IPS-18c (cell line): ENCODE data around the gene CCM2L.

ENCODE experiments used
- H3K4me3 ChIP-seq: 2 replicates; pipeline ENCODE4 v1.7.0; 2013; ENCODE audit warnings: low read depth, mild to moderate bottlenecking, low read length, moderate library complexity; ENCODE audit not compliant: insufficient read depth
- H3K9me3 ChIP-seq: one replicate; pipeline ENCODE4 v1.6.1; 2013; ENCODE audit warnings: mild to moderate bottlenecking, low read length, moderate library complexity; ENCODE audit not compliant: control insufficient read depth, insufficient read depth

CCM2L gene

DNA sequence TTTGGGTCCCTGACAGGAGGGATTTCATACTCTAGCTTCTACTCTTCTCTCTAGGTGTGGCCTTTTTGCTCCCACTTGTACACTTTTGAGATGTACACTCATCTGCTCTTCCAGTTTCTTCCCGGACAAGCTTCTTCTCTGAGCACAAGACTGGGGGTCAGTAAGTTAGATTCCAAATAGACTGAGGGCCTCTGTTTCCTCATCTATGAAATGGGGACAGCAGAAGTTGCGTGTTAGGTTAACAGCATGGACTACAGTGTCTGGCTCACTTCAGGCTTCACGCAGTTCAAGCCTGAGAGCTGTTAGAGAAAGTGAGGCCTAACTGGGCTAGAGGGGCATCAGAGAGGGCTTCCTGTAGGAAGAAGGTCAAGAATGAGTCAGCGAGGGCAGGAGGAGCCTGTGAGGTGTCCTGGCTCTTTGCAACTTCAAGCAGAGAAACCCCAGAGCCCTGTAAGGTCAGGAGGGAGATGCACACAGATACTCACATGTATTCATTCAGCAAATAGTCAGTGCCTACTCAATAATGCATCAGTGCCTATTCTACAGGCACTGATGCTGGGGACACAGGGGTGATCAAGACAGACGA lies 21.7 kb upstream of the CCM2L start:
- no peaks in the 10 kb centered on the region for H3K9me3 ChIP-seq

DNA sequence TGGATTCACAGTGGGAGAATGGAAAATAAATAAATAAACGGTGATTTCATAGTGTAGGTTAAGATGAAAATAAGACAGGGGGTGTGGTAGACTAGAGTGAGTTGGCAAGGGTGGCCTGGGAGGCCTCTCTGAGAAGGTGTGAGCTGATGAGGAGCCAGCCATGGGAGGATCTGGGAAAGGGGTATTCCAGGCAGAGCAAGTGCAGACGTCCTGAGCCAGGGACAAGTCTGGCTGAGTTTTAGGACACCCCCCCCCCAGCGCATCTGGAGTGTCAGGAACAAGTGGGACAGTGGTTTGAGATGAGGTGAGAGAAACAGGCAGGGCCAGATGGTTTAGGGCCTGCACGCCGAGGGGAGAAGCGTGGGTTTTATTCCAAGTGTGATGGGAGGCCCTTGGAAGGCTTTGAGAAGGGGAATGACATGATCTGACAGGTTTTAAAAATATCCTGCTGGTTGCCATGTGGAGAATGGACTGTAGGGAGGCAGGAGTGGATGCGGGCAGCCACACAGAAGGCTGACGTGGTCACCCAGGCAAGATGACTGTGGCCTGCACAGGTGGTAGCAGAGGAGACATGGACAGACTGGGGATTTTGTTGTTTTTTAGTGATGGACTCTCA lies 21.1 kb upstream of the CCM2L start:
- Histone ChIP-seq H3K4me3 (no peak overlapping the region), H3K9me3 (no peaks in the 10 kb centered on the region)

More for the DNA sequence above, 21.7 kb upstream of the CCM2L start:
- H3K4me3 ChIP-seq = no peak overlapping the region

DNA sequence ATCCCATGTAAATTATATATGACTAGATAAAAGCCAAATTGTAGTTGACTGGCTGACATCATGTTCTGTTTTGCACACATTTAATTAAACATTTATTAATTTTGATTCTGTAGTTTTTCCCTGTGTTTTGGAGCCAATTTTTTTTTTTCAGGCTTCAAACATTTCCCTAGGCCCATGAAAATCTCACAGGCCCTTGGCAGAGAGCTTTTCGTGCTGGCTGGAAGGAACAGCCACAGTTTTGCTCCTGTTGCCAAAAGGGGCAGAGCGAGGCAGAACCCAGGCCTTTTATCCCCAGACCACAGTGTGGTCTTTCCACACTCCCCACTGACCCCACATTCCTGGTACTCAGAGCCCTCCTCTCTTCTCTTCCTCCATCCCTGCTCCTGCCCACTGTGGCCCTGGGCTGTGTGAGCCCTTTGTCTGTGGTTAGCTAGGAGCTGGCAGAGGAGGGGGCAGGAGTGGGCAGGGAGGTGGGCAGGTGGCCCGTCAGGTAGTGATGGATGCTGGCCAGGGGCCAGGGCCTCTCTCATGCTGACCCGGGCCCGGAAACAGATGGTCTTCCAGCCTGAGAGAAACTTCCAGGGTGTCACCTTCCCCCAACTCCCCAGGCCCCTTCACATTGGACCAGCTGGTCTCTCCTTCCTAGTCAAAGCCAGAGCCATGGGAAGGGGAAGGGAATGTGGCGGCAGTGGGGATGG lies 19.4 kb upstream of the CCM2L start:
- no peaks in the 10 kb centered on the region for H3K9me3 ChIP-seq
- no peak overlapping the region for H3K4me3 ChIP-seq

DNA sequence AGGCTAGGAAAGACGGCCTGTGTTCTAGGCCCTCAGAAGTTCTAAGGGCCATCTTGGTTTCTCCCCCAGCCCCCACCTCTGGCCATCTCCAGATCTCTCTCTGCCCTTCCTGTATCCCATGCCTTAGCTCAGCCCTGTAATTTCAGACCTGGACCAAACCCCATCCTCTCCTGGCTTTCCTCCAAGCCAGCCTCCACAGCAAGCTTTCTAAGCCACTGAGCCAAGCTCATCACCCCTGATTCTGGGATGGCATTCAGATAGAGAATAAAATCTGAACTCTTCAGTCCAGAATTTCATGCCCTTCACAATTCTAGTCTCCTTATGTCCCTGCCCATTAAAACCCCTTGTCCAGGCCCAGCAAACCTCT lies 18.9 kb upstream of the CCM2L start:
- no peaks in the 10 kb centered on the region for H3K9me3 ChIP-seq
- no peak overlapping the region for H3K4me3 ChIP-seq

DNA sequence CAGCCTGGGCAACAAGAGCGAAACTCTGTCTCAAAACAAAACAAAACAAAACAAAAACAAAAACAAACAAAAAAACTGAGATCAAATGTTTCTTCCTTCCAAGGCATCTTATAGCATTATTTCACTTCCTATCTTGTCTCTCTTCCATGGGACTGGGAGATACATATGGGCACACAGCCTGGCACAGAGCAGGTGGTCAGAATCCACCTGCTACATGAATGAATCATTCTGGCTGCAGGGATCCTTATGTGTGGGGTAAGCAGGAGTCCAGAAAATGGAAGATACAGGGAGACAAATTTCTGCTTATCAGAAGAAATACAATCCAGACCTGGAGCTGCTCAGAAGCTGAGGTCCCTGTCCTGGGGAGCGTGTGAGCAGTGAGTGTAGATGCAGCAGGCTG lies 18.2 kb upstream of the CCM2L start:
- Histone ChIP-seq H3K4me3 (no peak overlapping the region), H3K9me3 (no peaks in the 10 kb centered on the region)

DNA sequence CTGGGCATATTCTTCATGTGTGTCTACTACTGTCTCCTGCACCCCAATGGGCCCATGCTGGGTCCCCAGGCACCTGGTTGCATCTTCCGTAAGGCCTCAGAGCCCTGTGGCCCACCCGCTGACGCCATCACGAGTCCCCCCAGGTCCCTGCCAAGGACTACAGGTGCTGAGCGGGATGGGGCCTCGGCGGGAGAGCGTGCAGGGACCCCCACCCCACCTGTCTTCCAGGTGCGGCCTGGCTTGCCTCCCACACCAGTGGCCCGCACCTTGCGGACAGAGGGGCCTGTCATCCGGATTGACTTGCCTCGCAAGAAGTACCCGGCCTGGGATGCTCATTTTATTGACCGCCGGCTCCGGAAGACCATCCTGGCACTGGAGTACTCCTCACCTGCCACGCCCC lies 13.2 kb upstream of the CCM2L start:
- H3K9me3 ChIP-seq = no peaks in the 10 kb centered on the region

DNA sequence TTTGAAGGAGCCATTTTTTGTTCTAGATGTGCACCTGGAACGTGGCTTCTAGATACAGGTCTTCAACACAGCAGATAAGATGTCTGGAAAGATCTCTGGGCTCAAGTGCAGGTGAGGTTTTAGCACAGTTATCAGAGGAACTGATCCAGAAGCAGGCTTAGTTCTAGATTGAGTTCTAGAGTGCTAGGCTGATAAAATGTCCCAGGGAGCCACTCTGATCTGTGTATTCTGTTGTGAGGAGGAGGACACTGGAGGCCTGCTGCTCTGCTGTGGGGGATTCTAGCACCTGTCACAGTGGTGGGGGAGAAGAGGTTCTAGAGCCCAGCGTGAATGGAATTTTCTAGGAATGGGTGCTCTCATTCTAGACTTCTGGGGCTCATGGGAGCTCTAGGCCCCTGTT lies 12.0 kb upstream of the CCM2L start:
- H3K4me3 ChIP-seq = no peak overlapping the region
- no peaks in the 10 kb centered on the region for H3K9me3 ChIP-seq

More for the DNA sequence above, 13.2 kb upstream of the CCM2L start:
- H3K4me3 ChIP-seq = no peak overlapping the region

DNA sequence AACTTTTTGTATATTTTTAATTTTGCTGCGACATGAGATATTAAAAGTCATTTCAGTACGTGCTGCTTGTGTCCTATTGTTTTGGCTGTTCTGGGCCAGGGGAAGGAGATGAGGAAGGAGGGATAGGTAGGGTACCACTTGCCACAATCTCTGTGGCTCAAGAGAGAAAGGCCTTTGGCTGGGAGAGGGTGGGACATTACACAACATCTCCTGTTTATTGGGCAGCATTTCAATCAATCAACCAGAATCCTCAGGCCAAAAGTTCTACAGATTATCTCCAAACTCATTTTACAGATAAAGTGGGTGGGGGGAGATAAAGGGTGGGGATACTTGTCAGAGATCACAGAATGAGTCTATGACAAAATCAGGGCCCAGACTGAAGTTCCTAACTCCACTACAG lies 6.9 kb upstream of the CCM2L start:
- no peaks in the 10 kb centered on the region for H3K9me3 ChIP-seq
- H3K4me3 ChIP-seq = no peak overlapping the region

DNA sequence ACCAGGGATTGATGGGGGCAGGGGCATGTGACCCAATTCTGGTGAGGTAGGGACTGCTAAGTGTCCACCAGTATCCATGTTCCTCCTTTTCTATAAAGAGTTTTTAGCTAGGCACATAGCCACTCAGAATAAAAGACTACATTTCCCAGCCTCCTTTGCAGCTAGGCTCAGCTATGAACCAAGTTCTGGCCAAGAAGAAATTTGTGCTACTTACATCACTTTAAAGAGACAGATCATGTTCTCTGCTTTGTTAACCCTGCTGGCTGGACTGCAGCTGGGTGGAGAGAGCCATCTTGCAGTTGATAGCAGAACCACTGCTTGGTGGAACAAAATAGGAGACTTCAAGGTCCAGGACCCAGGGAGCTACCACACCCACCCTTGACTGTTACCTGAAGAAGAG lies 5.3 kb upstream of the CCM2L start:
- Histone ChIP-seq H3K4me3 (no peak overlapping the region), H3K9me3 (no peaks in the 10 kb centered on the region)

DNA sequence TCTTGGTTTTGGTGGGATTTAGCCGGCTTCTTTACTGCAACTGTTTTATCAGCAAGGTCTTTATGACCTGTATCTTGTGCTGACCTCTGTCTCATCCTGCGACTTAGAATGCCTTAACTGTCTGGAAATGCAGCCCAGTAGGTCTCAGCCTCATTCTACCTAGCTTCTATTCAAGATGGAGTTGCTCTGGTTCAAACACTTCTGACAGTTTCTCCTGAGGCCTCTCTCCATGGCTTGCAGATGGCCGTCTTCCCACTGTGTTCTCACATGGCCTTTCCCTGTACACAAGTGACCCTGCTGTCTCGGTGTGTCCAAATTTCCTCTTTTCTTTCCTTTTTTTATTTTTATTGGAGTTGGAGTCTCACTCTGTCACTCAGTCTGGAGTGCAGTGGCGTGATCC lies 4.2 kb upstream of the CCM2L start:
- Histone ChIP-seq H3K4me3 (no peak overlapping the region), H3K9me3 (no peaks in the 10 kb centered on the region)

DNA sequence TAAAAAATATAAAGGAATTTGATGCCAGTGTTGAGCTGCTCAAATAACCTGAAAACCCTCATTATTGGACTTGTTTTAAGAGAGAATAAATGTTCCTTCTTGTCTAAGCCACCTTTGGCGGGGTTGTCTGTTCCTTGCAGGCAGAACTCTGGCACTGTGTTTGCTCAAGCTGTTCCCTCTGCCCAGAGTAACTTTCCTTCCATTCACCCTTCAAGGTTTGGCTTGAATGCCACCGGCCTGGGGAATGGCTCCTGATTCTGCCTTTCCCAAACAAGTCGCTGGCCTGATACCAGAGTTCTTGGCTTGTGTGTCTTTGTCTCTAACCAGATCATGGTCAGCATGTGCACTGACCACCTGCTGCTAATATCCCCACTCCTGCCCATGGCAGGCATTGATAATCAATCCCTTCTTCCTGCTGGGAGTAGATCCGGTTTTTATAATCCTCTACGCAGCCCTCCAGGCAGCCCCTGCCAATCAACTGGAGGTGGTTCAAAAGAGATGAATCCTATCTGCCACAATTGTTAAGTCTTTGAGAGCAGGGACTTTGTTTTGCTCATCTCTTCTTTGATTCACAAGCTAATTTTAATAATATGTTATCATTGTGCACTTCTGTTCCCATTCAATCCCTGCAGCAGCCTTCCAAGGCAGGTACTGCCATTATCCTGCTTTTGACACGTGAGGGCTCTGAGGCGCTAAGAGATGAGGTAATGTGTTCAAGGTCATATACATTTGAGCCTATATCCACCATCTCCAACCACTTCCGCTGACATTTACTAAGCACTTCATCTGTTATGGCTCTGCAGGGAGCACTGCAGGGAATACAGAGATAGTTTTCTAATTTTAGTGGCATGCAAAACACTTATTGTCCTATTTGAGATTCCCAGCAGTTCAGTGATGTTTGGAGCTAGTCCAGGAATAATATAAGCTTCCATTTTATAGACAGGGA lies 3.1 kb upstream of the CCM2L start:
- no peaks in the 10 kb centered on the region for H3K9me3 ChIP-seq
- no peak overlapping the region; the same call in 1 of the 2 replicates for H3K4me3 ChIP-seq

DNA sequence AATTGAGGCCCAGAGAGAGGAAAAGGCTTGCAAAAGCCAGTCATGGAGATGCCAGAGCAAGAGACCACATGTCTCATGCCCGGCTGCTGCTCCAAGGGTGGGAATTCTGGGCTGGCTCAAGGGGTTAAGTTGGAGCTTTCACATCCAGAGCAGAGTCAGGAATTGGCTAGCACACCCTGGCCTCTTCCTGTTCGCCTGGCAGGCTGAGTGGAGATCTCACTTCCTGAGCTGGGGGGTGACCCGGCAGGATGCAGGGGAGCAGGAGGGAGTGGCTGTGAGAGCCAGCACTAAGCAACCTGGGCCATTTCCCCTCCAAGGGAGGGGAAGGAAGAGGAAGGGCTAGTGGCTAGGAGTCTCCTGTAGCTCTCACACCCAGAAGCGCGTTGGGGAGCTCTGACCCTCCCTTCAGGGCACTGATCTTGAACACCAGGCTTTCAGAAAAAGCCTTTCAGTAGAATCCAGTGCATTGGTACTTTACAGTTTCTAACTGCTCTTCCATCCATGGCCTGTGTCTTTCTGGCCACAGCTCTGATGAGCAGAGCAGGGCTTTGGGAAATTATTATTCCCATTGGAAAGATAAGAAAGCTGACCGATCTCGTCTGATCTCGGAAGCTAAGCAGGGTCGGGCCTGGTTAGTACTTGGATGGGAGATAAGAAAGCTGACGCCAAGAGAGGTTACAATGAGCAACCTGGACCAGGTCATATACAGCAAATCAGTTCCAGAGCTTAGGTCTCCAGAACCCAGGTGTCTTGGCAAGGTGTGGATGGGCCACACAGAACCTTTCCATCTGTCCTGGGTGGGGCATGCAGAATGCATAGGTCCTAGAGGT lies 2.2 kb upstream of the CCM2L start:
- H3K9me3 ChIP-seq = no peaks in the 10 kb centered on the region
- H3K4me3 ChIP-seq = no peak overlapping the region

DNA sequence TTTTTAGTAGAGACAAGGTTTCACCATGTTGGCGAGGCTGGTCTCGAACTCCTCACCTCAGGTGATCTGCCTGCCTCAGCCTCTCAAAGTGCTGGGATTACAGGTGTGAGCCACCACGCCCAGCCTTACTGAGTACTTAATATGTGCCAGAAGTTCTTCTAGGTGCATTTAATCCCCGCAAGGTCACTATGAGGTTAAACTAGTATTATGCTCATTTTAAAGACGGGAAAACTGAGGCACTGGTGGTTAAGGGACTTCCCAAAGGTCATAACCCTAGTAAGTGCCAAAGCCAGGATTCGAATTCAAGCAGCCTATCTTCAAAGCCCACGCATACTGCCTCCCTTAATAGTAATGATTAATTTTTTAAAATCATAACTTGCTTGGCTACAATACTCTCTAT lies 674 bp upstream of the CCM2L start:
- H3K9me3 ChIP-seq = no peaks in the 10 kb centered on the region
- no peak overlapping the region for H3K4me3 ChIP-seq

DNA sequence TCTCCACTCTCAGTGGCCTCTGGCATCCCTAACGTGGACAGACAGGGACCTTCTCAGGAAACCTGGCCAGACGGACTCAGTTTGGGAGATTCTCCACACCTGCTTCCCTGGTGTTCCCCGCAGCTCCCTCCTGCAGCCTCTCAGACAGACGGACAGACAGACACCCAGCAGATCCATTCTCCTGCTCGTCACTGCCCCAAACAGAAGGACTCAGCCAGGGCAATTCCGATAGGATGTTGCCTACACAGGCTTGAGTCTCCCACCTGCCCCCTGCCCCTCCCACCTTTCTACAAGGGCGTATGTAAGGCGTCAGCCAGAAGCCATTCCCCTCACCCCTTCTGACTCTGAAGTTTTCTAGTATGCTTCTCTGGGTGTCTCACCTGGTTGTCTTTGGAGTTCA lies 428 bp downstream of the CCM2L start:
- Histone ChIP-seq H3K4me3 (no peak overlapping the region; the same call in 1 of the 2 replicates), H3K9me3 (no peaks in the 10 kb centered on the region)

DNA sequence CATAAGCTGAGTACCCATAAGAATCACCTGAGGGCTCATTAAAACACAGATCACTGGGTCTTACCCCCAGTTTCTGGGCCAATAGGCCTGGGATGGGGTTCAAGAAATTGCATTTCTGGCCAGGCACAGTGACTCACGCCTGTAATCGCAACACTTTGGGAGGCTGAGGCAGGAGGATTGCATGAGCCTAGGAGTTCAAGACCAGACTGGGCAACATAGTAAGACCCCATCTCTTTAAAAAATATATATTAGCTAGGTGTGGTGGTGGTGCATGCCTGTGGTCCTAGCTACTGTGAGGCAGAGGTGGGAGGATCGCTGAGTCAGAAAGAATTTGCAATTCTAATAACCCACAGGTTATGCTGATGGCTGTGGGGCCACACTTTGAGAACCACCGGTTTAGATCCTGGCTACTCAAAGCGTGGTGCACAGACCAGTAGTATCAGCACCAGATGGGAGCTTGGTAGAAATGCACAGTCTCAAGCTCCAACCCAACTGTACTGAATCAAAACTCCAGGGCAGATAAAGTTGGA lies 2.0 kb downstream of the CCM2L start:
- Histone ChIP-seq H3K4me3 (no peak overlapping the region), H3K9me3 (no peaks in the 10 kb centered on the region)

DNA sequence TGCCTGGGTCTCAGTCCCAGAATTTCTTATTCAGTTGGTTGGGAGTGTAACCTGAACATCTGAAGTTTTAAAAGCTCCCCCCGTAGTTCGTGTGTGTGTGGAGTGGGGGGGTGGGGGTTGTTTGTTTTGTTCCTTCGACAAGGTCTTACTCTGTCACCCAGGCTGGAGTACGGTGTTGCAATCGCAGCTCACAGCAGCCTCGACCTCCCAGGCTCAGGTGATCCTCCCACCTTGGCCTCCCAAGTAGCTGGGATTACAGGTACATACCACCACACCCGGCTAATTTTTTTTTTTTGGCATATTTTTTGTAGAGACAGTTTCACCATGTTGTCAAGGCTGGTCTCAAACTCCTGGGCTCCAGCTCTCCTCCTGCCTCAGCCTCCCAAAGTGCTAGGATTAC lies 3.1 kb downstream of the CCM2L start:
- H3K4me3 ChIP-seq = no peak overlapping the region
- no peaks in the 10 kb centered on the region for H3K9me3 ChIP-seq
